Left lung (tissue), 10 donors: ENCODE data around the gene ESR1. TPM values are rescaled to one million over a fixed set of nuclear protein-coding genes. Genes with fewer than 3 reads are reported as not detected.
"Not testable (repeated sequence)": the region's sequence is repeated elsewhere in the genome, so short reads cannot be mapped to it uniquely, and the experiment has no call there.

Source experiments
- ATAC-seq: fragments of 200-7000 bp; cut with Tn5 transposase; one replicate; pipeline ENCODE4 v1.9.1; 2020; ENCODE audit warnings: moderate library complexity
- DNase-seq, 4 donors: peaks; one replicate each; pipeline ENCODE4 v3.0.0-alpha.2; 2013 to 2020
- H3K27ac ChIP-seq, 2 donors: fragments of 200-600 bp; sonication (generic) in 1 of 2; one replicate each; pipeline versions ENCODE4 v1.5.0 to v1.8.0; 2020 to 2021
- H3K27me3 ChIP-seq, 2 donors: fragments of 200-600 bp; sonication (generic) in 1 of 2; one replicate each; pipeline versions ENCODE4 v1.5.0 to v1.8.0; 2020 to 2021
- H3K36me3 ChIP-seq, 2 donors: fragments of 200-600 bp; sonication (generic) in 1 of 2; one replicate each; pipeline versions ENCODE4 v1.5.0 to v1.8.0; 2020 to 2021
- H3K4me1 ChIP-seq, 2 donors: fragments of 200-600 bp; one replicate each; pipeline ENCODE4 v1.8.0; 2021
- H3K4me3 ChIP-seq, 2 donors: fragments of 200-600 bp; sonication (generic) in 1 of 2; one replicate each; pipeline versions ENCODE4 v1.5.0 to v1.8.0; 2020 to 2021; ENCODE audit warnings: mild to moderate bottlenecking in 1 of 2
- H3K9me3 ChIP-seq, 2 donors: fragments of 200-600 bp; sonication (generic) in 1 of 2; one replicate each; pipeline versions ENCODE4 v1.5.0 to v1.8.0; 2020 to 2021
- intact Hi-C, 2 donors: fragments of 100-400 bp; cut with DNase I; formaldehyde crosslinking; loops; one replicate each; pipeline versions ENCODE4 v1.11.2 to v1.14.2; 2022
- polyA plus RNA-seq, 6 donors: library from polyadenylated mRNA; unstranded; fragments of 120-200 nt; gene quantifications; one replicate each; pipeline ENCODE4 v1.2.1, GENCODE V29; 2013; ENCODE audit not compliant: insufficient read length in 6 of 6
- total RNA-seq, 2 donors: library from RNA; stranded (reverse); fragmentation: NEBNext Ultra II Directional; extraction: Animal tissue kit (Norgen Biotek cat#: 25700); gene quantifications; one replicate each; pipeline ENCODE4 v1.2.1, GENCODE V29; 2021
- TF ChIP-seq, protein P1 (sequence below), 2 donors: fragments of 200-600 bp; sonication (generic) in 1 of 2; IDR thresholded peaks; one replicate each; pipeline versions ENCODE4 v1.5.0 to v1.8.0; 2021; ENCODE audit warnings: antibody characterized with exemption in 2 of 2
- donor health status: DM: no; HTN: yes; CAD: no.
- donor health status: DM: no; HTN: no; CAD: no.

ESR1 gene
- total and polyA plus RNA-seq, 8 donors = 0.91 to 2.7 (median 1.7) TPM

DNA sequence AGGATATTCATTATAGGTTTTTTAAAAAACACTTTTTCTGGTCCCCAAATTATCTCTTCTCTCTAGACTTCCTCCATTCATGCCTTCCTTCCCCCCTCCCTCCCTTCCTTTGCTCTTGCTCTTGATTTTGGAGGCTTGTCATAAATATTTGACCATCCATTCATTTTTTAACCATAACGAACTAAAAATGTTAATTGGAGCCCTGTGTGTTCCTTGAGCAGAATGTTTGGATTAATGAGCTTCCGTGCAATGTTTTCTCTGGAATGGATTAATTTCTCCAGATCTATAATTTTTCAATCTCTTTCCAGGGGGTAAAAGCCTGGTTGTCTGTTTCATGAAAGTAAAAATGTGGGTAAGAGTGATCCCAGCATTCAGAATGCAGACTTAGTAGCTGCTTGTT, 155.5 kb downstream of the ESR1 start:
- TF ChIP-seq, protein P1, sequence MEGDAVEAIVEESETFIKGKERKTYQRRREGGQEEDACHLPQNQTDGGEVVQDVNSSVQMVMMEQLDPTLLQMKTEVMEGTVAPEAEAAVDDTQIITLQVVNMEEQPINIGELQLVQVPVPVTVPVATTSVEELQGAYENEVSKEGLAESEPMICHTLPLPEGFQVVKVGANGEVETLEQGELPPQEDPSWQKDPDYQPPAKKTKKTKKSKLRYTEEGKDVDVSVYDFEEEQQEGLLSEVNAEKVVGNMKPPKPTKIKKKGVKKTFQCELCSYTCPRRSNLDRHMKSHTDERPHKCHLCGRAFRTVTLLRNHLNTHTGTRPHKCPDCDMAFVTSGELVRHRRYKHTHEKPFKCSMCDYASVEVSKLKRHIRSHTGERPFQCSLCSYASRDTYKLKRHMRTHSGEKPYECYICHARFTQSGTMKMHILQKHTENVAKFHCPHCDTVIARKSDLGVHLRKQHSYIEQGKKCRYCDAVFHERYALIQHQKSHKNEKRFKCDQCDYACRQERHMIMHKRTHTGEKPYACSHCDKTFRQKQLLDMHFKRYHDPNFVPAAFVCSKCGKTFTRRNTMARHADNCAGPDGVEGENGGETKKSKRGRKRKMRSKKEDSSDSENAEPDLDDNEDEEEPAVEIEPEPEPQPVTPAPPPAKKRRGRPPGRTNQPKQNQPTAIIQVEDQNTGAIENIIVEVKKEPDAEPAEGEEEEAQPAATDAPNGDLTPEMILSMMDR (IDR thresholded peaks at IDR 0.05) = no peak
- H3K27me3 ChIP-seq = no peaks in the 10 kb centered on the region
- H3K36me3 ChIP-seq = no peaks in the 10 kb centered on the region
- intact Hi-C loops = no loop called here
- DNase-seq (no peak), ATAC-seq (no peak)
- no peak overlapping the region for H3K4me3 ChIP-seq
- no peaks in the 10 kb centered on the region for H3K4me1 ChIP-seq
- no peak overlapping the region for H3K27ac ChIP-seq
- H3K9me3 ChIP-seq = no peaks in the 10 kb centered on the region

DNA sequence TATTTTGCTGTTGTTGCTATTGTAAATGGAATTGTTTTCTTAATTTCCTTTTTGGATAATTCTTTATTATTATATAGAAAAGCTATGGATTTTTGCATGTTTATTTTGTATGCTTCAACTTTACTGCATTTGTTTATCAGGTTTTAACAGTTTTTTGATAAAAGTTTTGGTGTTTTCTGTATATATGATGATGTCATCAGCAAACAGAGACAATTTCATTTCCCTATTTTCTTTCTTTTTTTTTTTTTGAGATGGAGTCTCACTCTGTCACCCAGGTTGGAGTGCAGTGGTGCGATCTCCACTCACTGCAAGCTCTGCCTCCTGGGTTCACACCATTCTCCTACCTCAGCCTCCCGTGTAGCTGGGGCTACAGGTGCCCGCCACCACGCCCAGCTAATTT, 156.9 kb downstream of the ESR1 start:
- H3K27ac ChIP-seq, H3K27me3 ChIP-seq, H3K4me3 ChIP-seq, H3K36me3 ChIP-seq, DNase-seq, H3K9me3 ChIP-seq, H3K4me1 ChIP-seq, intact Hi-C loops, ATAC-seq: not testable (repeated sequence)

DNA sequence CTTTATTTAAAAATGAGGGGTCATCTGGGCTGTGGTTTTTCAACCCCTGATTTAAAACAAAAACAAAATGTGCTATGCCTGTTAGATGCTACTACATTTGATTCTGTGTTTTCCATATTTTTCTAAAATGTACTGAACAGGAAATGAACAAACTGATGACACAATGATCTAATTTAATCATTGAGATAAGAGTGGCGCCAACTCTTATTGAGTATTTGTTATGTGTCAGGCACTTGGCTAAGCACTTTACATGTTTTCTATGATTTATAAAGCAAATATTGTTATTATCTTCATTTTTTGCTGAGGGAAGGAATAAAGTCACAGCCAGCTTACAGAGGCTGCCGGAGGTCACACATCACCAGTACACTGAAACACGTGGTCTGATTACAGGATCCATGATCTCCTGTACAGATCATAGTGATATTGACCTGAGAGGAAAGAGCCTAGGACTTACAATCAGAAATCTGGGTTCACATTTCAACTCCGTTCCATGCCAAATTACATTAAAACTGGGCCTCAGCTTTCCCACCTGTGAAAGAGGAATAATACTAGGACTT, 166.7 kb downstream of the ESR1 start:
- intact Hi-C loops = no loop called here
- ATAC-seq (no peak), DNase-seq (no peak)
- Histone ChIP-seq H3K9me3 (no peaks in the 10 kb centered on the region), H3K27ac (no peak overlapping the region), H3K27me3 (no peaks in the 10 kb centered on the region), H3K4me1 (no peaks in the 10 kb centered on the region), H3K4me3 (no peak overlapping the region), H3K36me3 (no peaks in the 10 kb centered on the region)
- TF ChIP-seq, protein P1 (IDR thresholded peaks at IDR 0.05) = no peak

DNA sequence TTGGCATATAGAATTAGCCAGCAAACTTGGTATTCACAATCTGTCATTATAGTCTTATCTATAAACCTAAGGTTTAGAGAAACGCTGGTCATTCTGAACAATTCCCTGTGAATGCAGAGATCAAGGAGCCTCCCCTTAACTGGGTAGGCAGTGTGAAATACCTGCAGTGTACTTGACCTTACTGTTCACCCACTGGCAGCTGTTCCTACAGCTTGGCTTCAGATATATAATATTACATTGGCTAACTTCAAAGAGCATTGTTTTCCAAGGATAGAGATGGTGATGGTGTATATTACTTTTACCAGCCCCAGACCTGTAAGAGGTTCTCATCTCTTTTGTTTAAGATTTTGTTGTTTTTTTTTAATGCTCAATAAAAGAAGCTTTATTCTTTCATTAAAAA, 168.3 kb downstream of the ESR1 start:
- Histone ChIP-seq H3K9me3 (no peaks in the 10 kb centered on the region), H3K27me3 (no peaks in the 10 kb centered on the region), H3K4me3 (no peak overlapping the region), H3K4me1 (no peaks in the 10 kb centered on the region), H3K36me3 (no peaks in the 10 kb centered on the region), H3K27ac (no peak overlapping the region)
- DNase-seq = no peak
- intact Hi-C loops = no loop called here
- TF ChIP-seq, protein P1 (IDR thresholded peaks at IDR 0.05) = no peak
- no peak for ATAC-seq

DNA sequence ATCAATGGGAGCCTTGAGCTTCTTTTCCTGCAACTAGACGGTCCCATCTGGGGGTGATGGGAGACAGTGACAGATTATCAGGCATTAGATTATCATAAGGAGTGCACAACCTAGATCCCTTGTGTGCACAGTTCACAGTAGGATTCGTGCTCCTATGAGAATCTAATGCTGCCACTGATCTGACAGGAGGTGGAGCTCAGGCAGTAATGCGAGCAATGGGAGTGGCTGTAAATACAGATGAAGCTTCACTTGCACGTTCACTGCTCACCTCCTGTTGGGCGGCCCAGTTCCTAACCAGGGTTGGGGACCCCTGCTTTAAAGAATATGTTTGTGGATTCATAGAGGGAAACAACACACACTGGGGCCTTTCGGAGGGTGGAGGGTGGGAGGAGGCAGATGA, 180.7 kb downstream of the ESR1 start:
- intact Hi-C loops, H3K27me3 ChIP-seq, H3K27ac ChIP-seq, DNase-seq, H3K4me1 ChIP-seq, H3K9me3 ChIP-seq, H3K4me3 ChIP-seq, H3K36me3 ChIP-seq, ATAC-seq: not testable (repeated sequence)

DNA sequence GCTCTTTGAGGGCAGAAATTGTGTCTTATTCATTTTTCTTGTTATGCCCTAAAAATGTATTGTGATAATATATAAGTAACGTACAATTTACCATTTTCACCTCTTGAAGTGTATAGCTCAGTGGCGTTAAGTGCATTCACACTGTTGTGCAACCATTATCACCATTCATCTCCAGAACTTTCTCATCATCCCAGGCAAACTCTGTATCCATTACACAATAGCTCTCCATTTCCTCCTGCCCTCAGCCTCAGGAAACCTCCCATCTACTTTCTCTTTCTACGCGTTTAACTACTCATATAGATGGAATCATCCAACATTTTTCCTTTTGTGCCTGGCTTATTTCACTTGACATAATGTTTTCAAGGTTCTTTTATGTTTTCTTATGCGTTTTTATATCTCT, 184.6 kb downstream of the ESR1 start:
- Histone ChIP-seq H3K9me3 (no peaks in the 10 kb centered on the region), H3K4me3 (no peak overlapping the region), H3K27ac (no peak overlapping the region), H3K4me1 (no peaks in the 10 kb centered on the region), H3K36me3 (no peaks in the 10 kb centered on the region), H3K27me3 (no peaks in the 10 kb centered on the region)
- no peak for ATAC-seq
- TF ChIP-seq, protein P1 (IDR thresholded peaks at IDR 0.05) = no peak
- DNase-seq = no peak
- intact Hi-C loops = no loop called here
